Erythroblast (primary cell): ENCODE measurements around the gene LATS2.
"Not testable (repeated sequence)": the region's sequence is repeated elsewhere in the genome, so short reads cannot be mapped to it uniquely, and the experiment has no call there.

Experiments used
- DNase-seq, 2 experiments: peaks; one replicate each; lab custom pipeline; 2025; lab: John Stamatoyannopoulos, UW
- GATA1 ChIP-seq: IDR thresholded peaks from 2 replicates; pipeline ENCODE4 v1.6.1; 2011; ENCODE audit warnings: low read depth, mild to moderate bottlenecking, control low read depth, low read length, moderate library complexity
- POLR2A ChIP-seq: IDR thresholded peaks from 2 replicates; pipeline ENCODE4 v1.6.1; 2011; ENCODE audit warnings: mild to moderate bottlenecking, low read length

Gene LATS2

DNA sequence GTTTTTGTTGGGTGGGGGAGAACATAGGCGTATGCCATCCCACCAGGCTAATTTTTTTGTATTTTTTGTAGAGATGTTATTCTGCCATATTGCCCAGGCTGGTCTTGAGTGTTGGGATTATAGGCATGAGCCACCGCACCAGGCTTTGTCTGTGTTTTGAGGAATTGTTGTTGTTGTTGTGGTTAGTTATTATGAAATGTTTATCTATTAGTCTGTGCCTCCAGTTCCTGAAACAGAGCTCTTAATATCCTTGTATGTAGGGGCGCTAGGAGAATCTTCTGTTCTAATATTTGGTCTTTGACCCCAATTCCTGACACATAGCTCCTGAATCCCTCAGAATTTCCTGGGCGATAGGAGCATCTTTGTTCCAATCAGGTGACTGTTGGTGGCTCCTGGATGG lies 5.6 kb upstream of the LATS2 start:
- no peak for TF ChIP-seq POLR2A
- no peak for TF ChIP-seq GATA1
- DNase-seq: no peak

DNA sequence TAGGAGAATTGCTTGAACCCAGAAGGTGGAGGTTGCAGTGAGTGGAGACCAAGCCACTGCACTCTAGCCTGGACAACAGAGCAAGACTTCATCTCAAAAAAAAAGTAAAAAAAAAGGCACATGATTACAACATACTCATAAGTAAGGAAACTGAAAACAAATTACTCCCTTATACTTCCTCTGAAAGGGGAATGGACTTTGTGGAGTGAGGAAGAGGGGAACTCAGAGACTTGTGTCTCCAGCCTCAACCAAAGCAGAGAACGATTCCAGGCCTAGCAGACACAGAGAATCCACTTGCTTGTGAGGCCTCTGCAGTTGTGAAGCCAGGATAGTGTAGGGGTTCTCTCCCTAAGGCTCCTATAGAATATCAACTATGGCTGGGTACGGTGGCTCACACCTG lies 4.3 kb upstream of the LATS2 start:
- no peak for TF ChIP-seq POLR2A
- no peak for TF ChIP-seq GATA1

DNA sequence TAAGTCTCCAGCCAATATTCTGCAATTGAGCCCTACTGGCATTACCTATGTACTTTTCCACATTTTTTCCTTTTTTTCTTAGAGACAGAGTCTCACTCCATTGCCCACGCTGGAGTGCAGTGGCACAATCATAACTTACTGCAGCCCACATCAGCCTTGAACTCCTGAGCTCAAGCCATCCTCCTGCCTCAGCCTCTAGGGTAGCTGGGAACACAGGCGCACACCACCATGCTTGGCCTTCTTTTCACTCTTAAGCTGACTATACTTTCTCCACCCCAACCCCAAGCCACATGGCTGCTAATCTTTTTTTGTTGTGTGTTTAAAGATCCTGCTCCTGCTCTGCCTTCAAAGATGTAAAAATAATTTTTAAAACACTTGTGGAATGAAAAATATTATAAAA lies 1.6 kb upstream of the LATS2 start:
- DNase-seq: no peak
- no peak for TF ChIP-seq POLR2A
- no peak for TF ChIP-seq GATA1

More for the DNA sequence above, 4.3 kb upstream of the LATS2 start:
- DNase-seq: no peak

DNA sequence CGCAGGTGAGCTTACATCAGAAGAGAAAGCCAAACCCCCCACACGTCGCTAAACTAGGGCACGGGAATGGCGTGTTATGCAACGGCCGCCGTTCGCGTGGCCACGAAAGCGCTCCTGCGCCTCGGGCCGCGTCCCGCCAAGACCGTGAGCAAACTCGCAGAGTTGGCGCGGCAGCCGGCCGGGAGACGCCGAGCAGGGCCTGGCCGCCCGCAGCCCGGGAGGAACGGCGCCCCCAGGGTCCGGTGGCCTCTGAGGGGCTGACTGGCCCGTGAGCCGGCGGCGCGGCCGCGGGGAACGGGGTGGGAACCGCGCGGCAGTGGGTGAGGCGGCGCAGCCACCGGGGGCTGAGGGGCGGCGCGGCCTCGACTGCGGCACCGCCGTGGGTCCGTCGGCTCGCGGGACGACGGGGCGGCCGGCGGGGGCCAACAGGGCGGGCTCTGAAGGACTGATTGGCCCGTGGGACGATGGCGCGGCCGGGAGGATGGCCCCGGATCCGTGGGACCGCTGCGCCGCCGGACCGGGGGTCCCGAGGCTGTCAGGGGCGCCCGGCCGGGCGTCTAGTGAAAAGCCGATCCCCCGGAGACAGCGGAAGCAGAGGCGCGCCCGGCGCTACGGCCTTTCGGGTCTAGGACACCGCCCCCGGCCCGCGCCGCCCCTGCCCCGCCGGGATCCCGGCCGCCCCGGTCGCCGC lies 903 bp downstream of the LATS2 start:
- peak; percentile 37 to 60 for DNase-seq
- TF ChIP-seq GATA1 (no peak), POLR2A (no peak)

DNA sequence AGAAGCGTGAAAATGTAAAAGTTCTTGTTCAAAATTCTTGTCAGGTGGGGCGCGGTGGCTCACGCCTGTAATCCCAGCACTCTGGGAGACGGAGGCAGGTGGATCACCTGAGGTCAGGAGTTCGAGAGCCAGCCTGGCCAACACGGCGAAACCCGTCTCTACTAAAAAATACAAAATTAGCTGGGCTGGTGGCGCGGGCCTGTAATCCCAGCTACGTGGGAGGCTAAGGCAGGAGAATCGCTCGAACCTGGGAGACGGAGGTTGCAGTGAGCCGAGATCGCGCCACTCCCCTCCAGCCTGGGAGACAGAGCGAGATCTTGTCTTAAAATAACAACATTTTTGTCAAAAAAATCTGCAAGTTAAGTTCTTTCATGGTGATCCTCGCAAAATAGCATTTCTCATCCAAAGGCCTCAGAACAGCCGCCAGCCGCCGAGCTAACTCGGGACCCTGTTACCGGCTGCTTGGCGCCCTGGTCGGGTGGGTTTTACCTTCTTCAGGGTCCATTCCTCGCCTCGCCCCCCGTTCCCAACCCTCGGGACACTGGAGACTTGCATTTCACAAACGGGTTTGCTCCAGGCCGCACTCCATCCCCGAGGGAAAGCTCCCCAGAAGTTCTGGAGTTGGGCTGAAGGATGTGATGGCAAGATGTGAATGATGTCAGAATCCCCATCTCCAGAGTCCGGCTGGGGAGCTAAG lies 1.6 kb downstream of the LATS2 start:
- TF ChIP-seq POLR2A: no peak
- TF ChIP-seq GATA1: no peak
- no peak for DNase-seq

DNA sequence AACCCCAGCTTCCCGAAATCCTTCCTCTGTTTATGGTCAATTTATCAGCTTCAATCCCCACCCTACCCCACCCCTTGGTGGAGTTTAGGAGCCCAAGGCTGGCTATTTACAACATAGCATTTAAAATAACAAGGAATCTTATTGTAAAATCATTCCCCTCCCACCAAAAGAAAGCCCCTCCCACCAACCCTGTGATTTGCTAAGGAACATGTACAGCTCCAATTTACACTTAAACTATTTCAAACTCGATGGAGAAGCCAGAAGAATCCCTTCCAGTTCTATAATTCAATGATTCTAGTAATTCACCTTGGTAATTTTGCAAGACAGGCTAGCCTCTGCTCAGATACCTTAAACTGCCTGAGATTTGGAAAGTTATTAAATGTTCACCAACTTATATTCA lies 3.0 kb downstream of the LATS2 start:
- no peak for DNase-seq
- TF ChIP-seq POLR2A (no peak), GATA1 (no peak)

DNA sequence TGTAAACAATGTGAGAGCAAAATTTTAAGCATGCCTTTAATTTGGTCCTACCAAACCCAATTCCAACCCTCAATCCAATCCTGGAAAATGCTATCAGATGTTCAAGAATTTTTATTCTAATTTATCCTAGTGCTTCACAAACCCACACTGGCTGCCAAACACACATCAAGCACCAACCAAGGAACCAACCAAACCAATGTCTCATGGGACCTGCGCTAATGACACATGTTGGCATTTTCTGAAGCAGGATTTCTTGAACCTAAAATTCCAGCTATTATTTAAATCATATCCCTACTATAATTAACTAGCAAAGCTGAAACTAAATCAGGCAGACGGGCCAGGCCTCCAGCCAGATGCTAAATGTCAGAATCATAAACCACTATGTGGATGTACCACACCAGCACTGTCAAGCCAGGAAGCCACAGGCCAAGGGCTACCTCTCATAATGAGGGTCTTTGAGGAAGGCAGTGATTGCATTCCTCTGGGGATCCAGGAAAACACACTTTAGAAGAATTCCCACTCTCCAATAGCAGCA lies 5.8 kb downstream of the LATS2 start:
- no peak for TF ChIP-seq GATA1
- TF ChIP-seq POLR2A: no peak
- DNase-seq: no peak

DNA sequence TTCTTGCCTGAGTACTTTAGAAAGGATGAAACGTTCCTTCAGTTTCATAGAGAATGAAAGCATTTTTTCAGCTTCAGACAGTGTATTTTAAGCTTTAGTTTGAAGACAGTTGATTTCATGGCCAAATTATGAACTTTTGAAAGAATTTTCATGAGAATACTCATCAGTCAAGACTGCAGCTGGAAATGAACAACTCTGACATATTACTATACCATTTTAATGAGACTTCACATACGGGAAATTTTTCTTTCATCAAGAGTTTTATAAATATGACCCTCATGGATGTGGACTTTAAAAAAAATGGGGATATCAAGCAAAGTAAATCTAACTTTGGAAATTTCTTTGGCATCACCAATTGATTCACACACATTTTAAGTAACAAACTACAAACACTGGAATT lies 6.4 kb downstream of the LATS2 start:
- TF ChIP-seq GATA1 (no peak), POLR2A (no peak)
- DNase-seq: no peak

DNA sequence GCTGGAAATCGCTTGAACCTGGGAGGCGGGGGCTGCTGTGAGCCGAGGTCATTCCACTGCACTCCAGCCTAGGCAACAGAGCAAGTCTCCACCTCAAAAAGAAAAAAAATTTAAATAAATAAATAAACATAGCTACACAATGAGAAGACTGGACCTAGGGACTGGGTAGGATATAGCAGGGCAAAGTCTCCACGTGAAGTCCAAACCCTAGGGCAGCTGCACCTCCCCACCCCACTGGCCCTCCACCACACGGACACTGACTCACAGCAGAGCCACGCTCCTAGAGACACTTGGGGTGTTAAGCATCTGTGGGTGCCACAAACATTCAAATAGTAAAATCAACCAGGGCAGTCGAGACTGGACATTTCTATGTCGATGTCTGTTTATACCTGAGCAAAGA lies 7.1 kb downstream of the LATS2 start:
- DNase-seq: no peak
- TF ChIP-seq POLR2A (no peak), GATA1 (no peak)

DNA sequence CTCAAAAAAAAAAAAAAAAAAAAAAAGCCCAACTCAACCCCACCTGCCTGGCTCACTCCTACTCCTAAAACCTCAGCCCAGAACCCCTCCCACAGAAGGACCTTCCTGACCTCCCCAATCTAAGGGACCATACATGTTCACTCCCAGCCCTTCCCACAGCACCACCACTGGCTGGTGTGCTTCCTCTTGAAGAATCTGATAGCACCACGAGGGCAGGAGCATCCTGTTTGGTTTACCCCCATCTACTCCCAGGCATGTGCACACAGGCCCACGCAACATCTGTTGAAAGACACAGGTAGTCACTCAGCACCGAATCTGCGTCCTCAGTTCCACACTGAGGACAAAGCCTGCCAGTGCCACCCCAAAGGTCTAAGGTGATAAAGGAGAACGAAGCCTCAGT lies 8.2 kb downstream of the LATS2 start:
- no peak for DNase-seq
- TF ChIP-seq POLR2A: no peak
- TF ChIP-seq GATA1: no peak

DNA sequence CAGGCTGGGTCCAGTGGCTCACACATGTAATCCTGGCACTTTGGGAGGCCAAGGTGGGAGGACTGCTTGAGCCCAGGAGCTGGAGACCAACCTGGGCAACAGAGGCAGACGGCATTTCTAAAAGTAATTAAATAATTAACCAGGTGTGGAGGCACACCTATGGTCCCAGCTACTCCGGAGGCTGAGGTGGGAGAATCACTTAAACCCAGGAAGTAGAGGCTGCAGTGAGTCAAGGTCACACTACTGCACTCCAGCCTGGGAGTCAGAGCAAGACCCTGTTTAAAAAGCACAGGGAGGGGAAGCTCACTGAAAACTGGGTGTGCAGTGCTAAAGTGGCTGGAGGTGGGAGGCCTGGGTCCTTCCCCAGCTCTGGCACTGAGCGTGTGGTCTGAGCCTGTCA lies 9.7 kb downstream of the LATS2 start:
- no peak for DNase-seq
- no peak for TF ChIP-seq GATA1
- TF ChIP-seq POLR2A: no peak

DNA sequence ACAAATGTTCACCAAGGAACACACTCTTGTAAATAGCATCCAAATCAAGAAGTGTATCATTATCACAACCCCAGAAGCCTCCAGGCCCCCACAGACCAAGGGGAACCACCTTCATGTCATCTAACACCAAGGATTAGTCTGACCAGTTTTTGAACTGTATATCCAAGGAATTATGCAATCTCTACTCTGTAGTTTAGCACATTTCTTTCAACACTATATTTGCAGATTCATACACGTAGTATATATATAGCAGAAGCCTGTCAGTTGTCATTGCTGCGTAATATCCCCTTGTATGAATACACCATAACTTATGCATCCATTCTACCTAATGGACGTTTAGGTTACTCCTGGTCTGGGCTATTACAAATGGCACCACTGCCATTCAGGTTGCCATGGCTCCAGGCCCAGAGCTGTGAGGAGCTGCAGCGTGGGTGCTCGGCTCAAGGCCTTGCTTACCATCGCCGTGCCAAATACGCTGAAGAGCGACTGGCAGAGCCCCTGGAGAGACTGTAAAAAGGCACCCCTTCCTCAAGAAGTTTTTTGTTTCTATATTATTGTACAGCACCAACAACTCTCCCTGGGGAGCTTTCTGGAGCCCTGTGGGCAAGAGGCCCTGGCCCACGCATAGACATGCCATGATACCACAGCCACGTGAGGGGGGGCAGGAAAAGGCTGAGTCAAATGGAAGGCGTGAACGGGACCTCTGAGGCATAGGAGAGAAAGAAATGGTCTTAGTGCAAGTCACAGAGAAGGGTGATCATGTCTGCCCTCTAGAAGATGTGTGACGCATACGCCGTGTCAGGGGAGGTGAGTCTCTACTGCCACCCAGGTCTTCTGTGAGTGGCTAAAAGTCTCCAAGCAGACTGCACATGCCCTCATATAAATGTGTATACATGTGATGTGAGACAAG lies 10.8 kb downstream of the LATS2 start:
- no peak for DNase-seq
- TF ChIP-seq GATA1: no peak
- TF ChIP-seq POLR2A: no peak

DNA sequence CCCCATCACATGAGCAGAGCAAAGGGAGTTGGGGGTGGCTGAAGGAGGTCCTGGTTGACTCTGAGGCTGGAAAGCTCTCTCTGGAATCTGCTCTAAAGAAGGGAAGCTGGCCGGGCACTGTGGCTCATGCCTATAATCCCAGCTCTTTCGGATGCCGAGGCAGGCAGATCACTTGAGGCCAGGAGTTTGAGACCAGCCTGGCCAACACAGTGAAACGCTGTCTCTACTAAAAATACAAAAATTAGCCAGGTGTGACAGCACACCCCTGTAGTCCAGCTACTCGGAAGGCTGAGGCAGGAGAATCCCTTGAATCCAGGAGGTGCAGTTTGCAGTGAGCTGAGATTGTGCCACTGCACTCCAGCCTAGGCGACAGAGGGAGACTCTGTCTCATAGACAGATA lies 11.7 kb downstream of the LATS2 start:
- DNase-seq: not testable (repeated sequence)

DNA sequence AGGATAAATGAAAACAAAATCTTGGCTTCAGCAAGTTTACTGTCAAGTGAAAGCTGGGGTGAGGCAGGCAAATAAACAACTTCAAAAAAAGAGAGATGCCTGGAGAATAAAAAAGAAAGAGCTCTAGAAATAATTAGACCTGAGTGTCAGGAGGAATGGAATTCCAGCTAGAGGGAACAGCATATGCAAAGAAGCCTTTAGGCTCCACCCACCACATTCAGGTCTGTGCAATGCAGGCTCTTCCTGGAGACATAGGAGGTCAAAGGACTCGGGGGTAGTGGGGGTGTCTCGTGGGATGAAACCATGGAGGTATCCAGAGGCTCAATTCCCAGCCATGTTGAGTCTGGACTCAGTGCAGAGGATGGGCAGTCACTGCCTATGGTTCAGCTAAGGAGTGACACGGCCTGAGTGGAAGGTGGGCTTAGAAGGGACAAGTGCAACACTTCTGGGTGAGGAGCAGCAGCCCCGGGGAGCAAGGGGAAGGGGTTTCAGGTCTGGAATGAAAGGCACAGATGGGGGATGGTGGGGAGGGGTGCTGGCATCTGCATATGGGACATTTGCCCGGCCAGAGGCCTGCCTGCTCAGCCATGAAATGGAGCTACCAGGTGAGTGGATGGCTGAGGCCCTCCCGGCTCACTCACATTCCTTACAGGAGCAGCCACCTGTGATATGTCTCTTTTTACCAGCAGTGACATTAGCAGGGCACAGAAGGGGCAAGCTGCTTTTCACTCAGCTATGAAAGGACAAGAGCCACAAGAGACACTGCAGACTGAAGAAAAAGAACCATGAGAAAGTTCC lies 12.3 kb downstream of the LATS2 start:
- TF ChIP-seq POLR2A: no peak
- no peak for TF ChIP-seq GATA1
- no peak for DNase-seq
